Mucosa of descending colon (tissue), 3 donors: ENCODE results near the gene MPL. TPM values are rescaled to one million over a fixed set of nuclear protein-coding genes. Genes with fewer than 3 reads are reported as not detected.

ENCODE experiments used
- ATAC-seq: fragments of 200-7000 bp; cut with Tn5 transposase; one replicate; pipeline ENCODE4 v1.9.1; 2020; ENCODE audit warnings: mild to moderate bottlenecking, moderate library complexity
- DNase-seq, 3 donors: peaks; one replicate each; pipeline ENCODE4 v3.0.0-alpha.2; 2020
- H3K36me3 ChIP-seq: fragments of 200-600 bp; one replicate; pipeline ENCODE4 v1.8.0; 2021; ENCODE audit warnings: low read depth, mild to moderate bottlenecking
- H3K4me1 ChIP-seq: fragments of 200-600 bp; one replicate; pipeline ENCODE4 v1.8.0; 2021; ENCODE audit warnings: low read depth, mild to moderate bottlenecking
- H3K4me3 ChIP-seq: fragments of 200-600 bp; one replicate; pipeline ENCODE4 v1.8.0; 2021; ENCODE audit warnings: mild to moderate bottlenecking
- H3K9me3 ChIP-seq: fragments of 200-600 bp; one replicate; pipeline ENCODE4 v1.8.0; 2021; ENCODE audit warnings: mild to moderate bottlenecking
- intact Hi-C, 2 donors: fragments of 100-400 bp; cut with DNase I in 1 of 2; cut with micrococcal nuclease in 1 of 2; formaldehyde crosslinking; loops; one replicate each; pipeline versions ENCODE4 v1.11.0 to v1.11.1; 2022; cut with DNase I, micrococcal nuclease
- total RNA-seq, 3 donors: library from RNA; stranded (reverse); fragmentation: NEBNext Ultra II Directional in 2 of 3; extraction: Animal tissue kit (Norgen Biotek cat#: 25700) in 2 of 3; gene quantifications; one replicate each; pipeline versions ENCODE4 v1.2.1 to v1.2.4, GENCODE V29; 2021 to 2023
- TF ChIP-seq, protein P1 (sequence below): fragments of 200-600 bp; IDR thresholded peaks from one replicate; pipeline ENCODE4 v1.8.0; 2022; ENCODE audit warnings: antibody characterized with exemption, mild to moderate bottlenecking
- donor health status: DM: no; HTN: no; CAD: no; lungs with moderate emphysema.
- donor health status: DM: no; HTN: no; CAD: no.
- donor health status: DM: no; HTN: yes; CAD: no.

The MPL gene
- total RNA-seq, 3 donors from 2014 or later: 0.81 to 1.0 TPM; not detected in 1

DNA sequence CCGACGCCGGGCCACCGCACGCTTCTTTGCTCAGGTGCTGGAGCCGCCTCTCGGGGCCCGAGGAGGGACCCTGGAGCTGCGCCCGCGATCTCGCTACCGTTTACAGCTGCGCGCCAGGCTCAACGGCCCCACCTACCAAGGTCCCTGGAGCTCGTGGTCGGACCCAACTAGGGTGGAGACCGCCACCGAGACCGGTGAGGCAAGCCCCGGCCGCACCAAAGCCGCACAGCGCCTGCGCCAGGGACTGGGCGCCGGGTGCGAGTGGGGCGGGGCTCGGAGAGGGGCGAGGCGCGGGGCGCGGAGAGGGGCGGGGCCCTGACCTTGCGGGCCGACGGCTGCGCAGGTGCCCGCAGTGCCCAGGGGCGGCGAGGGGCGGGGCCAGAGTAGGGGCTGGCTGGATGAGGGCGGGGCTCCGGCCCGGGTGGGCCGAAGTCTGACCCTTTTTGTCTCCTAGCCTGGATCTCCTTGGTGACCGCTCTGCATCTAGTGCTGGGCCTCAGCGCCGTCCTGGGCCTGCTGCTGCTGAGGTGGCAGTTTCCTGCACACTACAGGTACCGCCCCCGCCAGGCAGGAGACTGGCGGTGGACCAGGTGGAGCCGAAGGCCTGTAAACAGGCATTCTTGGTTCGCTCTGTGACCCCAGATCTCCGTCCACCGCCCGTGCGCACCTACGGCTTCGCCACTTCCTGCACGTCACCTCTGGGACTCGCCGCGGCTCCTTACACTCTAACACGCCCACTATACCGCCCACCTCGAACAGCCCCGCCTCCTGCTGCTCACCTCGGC lies 11.4 kb downstream of the MPL start:
- intact Hi-C loops: no loop called here
- Histone ChIP-seq H3K36me3 (no peaks in the 10 kb centered on the region), H3K4me1 (peaks cover 2% of the 10 kb centered on the region), H3K9me3 (no peaks in the 10 kb centered on the region), H3K4me3 (no peak overlapping the region)
- TF ChIP-seq, protein P1, sequence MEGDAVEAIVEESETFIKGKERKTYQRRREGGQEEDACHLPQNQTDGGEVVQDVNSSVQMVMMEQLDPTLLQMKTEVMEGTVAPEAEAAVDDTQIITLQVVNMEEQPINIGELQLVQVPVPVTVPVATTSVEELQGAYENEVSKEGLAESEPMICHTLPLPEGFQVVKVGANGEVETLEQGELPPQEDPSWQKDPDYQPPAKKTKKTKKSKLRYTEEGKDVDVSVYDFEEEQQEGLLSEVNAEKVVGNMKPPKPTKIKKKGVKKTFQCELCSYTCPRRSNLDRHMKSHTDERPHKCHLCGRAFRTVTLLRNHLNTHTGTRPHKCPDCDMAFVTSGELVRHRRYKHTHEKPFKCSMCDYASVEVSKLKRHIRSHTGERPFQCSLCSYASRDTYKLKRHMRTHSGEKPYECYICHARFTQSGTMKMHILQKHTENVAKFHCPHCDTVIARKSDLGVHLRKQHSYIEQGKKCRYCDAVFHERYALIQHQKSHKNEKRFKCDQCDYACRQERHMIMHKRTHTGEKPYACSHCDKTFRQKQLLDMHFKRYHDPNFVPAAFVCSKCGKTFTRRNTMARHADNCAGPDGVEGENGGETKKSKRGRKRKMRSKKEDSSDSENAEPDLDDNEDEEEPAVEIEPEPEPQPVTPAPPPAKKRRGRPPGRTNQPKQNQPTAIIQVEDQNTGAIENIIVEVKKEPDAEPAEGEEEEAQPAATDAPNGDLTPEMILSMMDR: no peak
- ATAC-seq: peak; percentile 95
- DNase-seq: peak; percentile 95 to 97 (median 96)

DNA sequence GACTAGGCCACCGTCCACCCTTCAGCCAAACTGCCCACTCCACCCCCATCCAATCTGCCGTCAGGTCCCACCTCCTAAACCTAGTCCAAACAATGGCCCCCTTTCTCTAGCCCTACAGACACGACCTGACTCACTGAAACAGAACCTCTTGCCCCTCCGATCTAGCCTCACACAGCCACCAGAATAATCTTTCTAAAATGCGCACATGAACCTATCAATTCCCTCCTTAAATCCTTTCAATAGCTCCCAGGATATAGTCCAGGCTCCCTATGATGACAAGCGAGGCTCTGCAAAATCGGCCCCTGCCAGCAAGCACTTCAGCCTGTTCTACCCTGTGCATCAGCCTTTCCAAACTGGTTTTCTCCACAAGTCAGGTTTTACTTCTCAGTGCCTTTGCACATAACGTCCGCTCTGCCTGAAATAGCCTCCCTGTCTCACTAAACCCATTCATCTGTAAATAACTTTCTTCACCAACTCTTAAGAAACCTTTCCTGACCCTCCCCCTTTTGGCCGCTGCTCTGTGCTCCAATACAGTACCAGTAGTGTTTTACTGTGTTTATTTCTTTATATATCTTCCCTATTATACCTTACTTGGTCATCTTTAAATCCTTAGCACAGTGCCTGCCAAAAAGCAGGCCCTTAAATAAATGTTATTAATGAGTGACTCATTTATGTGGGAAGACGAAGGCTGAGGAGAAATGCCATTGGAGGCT lies 12.1 kb downstream of the MPL start:
- no peak for ATAC-seq
- TF ChIP-seq, protein P1: no peak

DNA sequence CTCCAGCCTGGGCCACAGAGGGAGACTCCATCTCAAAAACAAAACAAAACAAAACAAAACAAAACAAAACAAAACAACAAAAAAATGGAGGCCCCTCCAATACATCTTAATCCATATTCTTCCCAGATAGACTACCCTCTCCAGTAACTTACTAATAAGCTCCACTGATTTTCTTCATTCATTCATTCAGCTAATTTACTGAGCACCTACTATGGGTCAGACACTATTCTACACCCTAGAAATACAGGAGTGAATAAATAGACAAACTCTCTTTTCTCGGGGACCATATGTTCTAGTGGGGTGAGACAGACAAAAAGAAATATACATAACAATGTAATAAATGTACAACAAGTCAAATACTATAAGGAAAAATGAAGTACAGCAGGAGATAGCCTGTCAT lies 13.4 kb downstream of the MPL start:
- ATAC-seq (no peak), DNase-seq (no peak)
- no peaks in the 10 kb centered on the region for H3K9me3 ChIP-seq
- no peak overlapping the region for H3K4me3 ChIP-seq
- TF ChIP-seq, protein P1: no peak
- no peaks in the 10 kb centered on the region for H3K36me3 ChIP-seq
- H3K4me1 ChIP-seq: no peaks in the 10 kb centered on the region
- intact Hi-C loops: no loop called here

More for the DNA sequence above, 12.1 kb downstream of the MPL start:
- Histone ChIP-seq H3K9me3 (no peaks in the 10 kb centered on the region), H3K4me3 (no peak overlapping the region), H3K4me1 (peaks cover 2% of the 10 kb centered on the region), H3K36me3 (no peaks in the 10 kb centered on the region)
- intact Hi-C loops: no loop called here
- peak in 1 of 3 donors; percentile 31 for DNase-seq

DNA sequence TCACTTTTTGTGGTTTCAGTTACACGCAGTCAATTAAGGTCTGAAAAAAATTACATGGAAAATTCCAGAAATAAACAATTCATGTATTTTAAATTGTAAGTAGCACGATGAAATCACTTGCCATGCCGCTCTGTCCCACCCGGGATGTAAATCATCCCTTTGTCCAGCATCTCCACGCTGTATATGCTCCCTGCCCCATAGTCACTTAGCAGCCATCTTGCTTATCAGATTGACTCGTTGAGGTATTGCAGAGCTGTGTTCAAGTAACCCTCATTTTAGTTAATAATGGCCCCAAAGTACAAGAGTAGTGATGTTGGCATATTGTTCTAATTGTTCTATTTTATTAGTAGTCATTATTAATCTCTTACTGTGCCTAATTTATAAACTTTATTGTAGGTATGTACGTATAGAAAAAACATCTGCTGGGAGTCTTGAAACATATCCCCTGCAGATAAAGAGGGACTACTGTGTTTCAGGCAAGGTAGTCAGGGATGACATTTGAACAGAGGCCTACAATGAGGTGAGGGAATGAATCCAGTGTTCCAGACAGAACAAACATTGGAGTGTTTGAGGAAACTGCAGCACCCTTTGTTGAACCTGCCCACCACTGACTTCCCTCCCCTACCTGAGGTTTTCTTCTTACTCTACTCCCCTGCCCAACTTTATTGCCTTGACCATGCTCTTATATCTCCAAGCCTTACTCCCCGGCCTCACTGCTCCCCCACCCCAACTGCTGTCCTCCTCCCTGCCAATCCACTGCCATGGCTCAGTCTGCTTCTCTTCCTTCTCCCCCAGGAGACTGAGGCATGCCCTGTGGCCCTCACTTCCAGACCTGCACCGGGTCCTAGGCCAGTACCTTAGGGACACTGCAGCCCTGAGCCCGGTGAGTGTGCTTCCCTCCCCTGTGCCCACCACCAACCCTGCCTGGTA lies 14.1 kb downstream of the MPL start:
- intact Hi-C loops: no loop called here
- ATAC-seq: no peak

DNA sequence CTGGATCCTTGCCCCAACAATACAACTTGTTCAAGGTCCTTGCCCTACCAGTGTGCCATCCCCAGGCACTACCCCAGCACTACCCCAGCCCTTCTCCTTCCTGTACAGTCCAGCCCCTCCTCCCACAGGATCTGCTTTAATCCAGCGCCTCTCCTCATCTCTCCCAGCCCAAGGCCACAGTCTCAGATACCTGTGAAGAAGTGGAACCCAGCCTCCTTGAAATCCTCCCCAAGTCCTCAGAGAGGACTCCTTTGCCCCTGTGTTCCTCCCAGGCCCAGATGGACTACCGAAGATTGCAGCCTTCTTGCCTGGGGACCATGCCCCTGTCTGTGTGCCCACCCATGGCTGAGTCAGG lies 14.7 kb downstream of the MPL start:
- peaks cover 3% of the 10 kb centered on the region for H3K4me1 ChIP-seq
- intact Hi-C loops: no loop called here
- TF ChIP-seq, protein P1: no peak
- DNase-seq (no peak), ATAC-seq (no peak)
- no peaks in the 10 kb centered on the region for H3K36me3 ChIP-seq
- H3K4me3 ChIP-seq: no peak overlapping the region
- H3K9me3 ChIP-seq: no peaks in the 10 kb centered on the region

More for the DNA sequence above, 14.1 kb downstream of the MPL start:
- H3K36me3 ChIP-seq: no peaks in the 10 kb centered on the region
- DNase-seq: no peak
- H3K4me1 ChIP-seq: no peaks in the 10 kb centered on the region
- TF ChIP-seq, protein P1: no peak
- no peaks in the 10 kb centered on the region for H3K9me3 ChIP-seq
- no peak overlapping the region for H3K4me3 ChIP-seq
